Measurements from ENCODE around the gene CTIF. TPM values are rescaled to one million over a fixed set of nuclear protein-coding genes. Genes with fewer than 3 reads are reported as not detected.

Gene CTIF
- total RNA-seq, 2 donors from 2014 or later: 30.6 to 61.2 TPM

GRCh38 chr18:48582946-48583345 lies 44.1 kb downstream of the CTIF start:
- no peaks in the 10 kb centered on the region for H3K36me3 ChIP-seq
- no peaks in the 10 kb centered on the region for H3K27me3 ChIP-seq
- no peak for DNase-seq (ENCODE audit: low spot score)
- H3K4me1 ChIP-seq: peaks cover 0 to 48% of the 10 kb centered on the region in 2 donors
- TF ChIP-seq CTCF (IDR thresholded peaks at IDR 0.05): no peak
- no peak overlapping the region for H3K4me3 ChIP-seq
- H3K9me3 ChIP-seq: no peaks in the 10 kb centered on the region
- peak overlapping the region in 1 of 2 donors; percentile 1 for H3K27ac ChIP-seq

- peaks cover 0 to 54% of the 10 kb centered on the region in 2 donors for H3K4me1 ChIP-seq
- H3K36me3 ChIP-seq: no peaks in the 10 kb centered on the region
- TF ChIP-seq CTCF (IDR thresholded peaks at IDR 0.05): no peak
- DNase-seq (ENCODE audit: low spot score): no peak
- H3K27ac ChIP-seq: peak overlapping the region; percentile 1 to 29
- no peaks in the 10 kb centered on the region for H3K27me3 ChIP-seq
- no peak overlapping the region for H3K4me3 ChIP-seq
- H3K9me3 ChIP-seq: no peaks in the 10 kb centered on the region
Measured at GRCh38 chr18:48583573-48583972, 44.7 kb downstream of the CTIF start.

- no peak for DNase-seq (ENCODE audit: low spot score)
- no peak for TF ChIP-seq CTCF (IDR thresholded peaks at IDR 0.05)
- Histone ChIP-seq H3K9me3 (no peaks in the 10 kb centered on the region), H3K27me3 (no peaks in the 10 kb centered on the region), H3K4me3 (no peak overlapping the region), H3K36me3 (no peaks in the 10 kb centered on the region), H3K4me1 (peaks cover 0 to 54% of the 10 kb centered on the region in 2 donors), H3K27ac (peak overlapping the region; percentile 66 to 78)
Measured at GRCh38 chr18:48589797-48590519, 51.1 kb downstream of the CTIF start.

- peaks cover 0 to 55% of the 10 kb centered on the region in 2 donors for H3K4me1 ChIP-seq
- TF ChIP-seq CTCF (IDR thresholded peaks at IDR 0.05): no peak
- DNase-seq (ENCODE audit: low spot score): no peak
- no peaks in the 10 kb centered on the region for H3K36me3 ChIP-seq
- no peak overlapping the region for H3K4me3 ChIP-seq
- no peaks in the 10 kb centered on the region for H3K27me3 ChIP-seq
- peak overlapping the region; percentile 66 to 78 for H3K27ac ChIP-seq
- no peaks in the 10 kb centered on the region for H3K9me3 ChIP-seq
Measured at GRCh38 chr18:48590678-48591077, 51.8 kb downstream of the CTIF start.

- no peak for TF ChIP-seq CTCF (IDR thresholded peaks at IDR 0.05)
- H3K4me1 ChIP-seq: peaks cover 0 to 60% of the 10 kb centered on the region in 2 donors
- no peaks in the 10 kb centered on the region for H3K9me3 ChIP-seq
- no peak overlapping the region for H3K4me3 ChIP-seq
- no peaks in the 10 kb centered on the region for H3K36me3 ChIP-seq
- no peak for DNase-seq (ENCODE audit: low spot score)
- H3K27ac ChIP-seq: peak overlapping the region; percentile 55 to 78
- H3K27me3 ChIP-seq: no peaks in the 10 kb centered on the region
Measured at GRCh38 chr18:48592540-48593171, 53.8 kb downstream of the CTIF start.

Measured in right atrium auricular region (tissue), 2 donors.